Effector CD4-positive, alpha-beta T cell (primary cell): ENCODE data around the gene CCDC6.
"Not testable (repeated sequence)": the region's sequence is repeated elsewhere in the genome, so short reads cannot be mapped to it uniquely, and the experiment has no call there.

Experiments
- DNase-seq: peaks from one replicate; pipeline ENCODE4 v3.0.0-alpha.2; 2020

The CCDC6 gene

GRCh38 chr10:59880019-59880717, 26.2 kb downstream of the CCDC6 start:
- DNase-seq = no peak

- DNase-seq = no peak
Measured at GRCh38 chr10:59879363-59879913, 26.9 kb downstream of the CCDC6 start.

GRCh38 chr10:59878915-59879314, 27.4 kb downstream of the CCDC6 start:
- DNase-seq = no peak

GRCh38 chr10:59878289-59878688, 28.1 kb downstream of the CCDC6 start:
- no peak for DNase-seq

- DNase-seq = no peak
Measured at GRCh38 chr10:59877191-59877671, 29.1 kb downstream of the CCDC6 start.

GRCh38 chr10:59876695-59877094, 29.7 kb downstream of the CCDC6 start:
- DNase-seq = no peak

- not testable (repeated sequence) for DNase-seq
Measured at GRCh38 chr10:59876208-59876607, 30.1 kb downstream of the CCDC6 start.

GRCh38 chr10:59873896-59874295, 32.5 kb downstream of the CCDC6 start:
- DNase-seq = no peak

- no peak for DNase-seq
Measured at GRCh38 chr10:59872892-59873463, 33.4 kb downstream of the CCDC6 start.

- DNase-seq = no peak
Measured at GRCh38 chr10:59870152-59870551, 36.2 kb downstream of the CCDC6 start.

- DNase-seq = no peak
Measured at GRCh38 chr10:59869594-59869940, 36.8 kb downstream of the CCDC6 start.

GRCh38 chr10:59868696-59869593, 37.4 kb downstream of the CCDC6 start:
- no peak for DNase-seq

- DNase-seq = no peak
Measured at GRCh38 chr10:59867590-59867989, 38.8 kb downstream of the CCDC6 start.

GRCh38 chr10:59865101-59865500, 41.3 kb downstream of the CCDC6 start:
- DNase-seq = no peak

GRCh38 chr10:59864141-59864962, 42.0 kb downstream of the CCDC6 start:
- DNase-seq = no peak

- no peak for DNase-seq
Measured at GRCh38 chr10:59859570-59859969, 46.8 kb downstream of the CCDC6 start.

GRCh38 chr10:59857921-59858320, 48.4 kb downstream of the CCDC6 start:
- DNase-seq = no peak

- no peak for DNase-seq
Measured at GRCh38 chr10:59857049-59857448, 49.3 kb downstream of the CCDC6 start.

GRCh38 chr10:59856104-59856503, 50.3 kb downstream of the CCDC6 start:
- DNase-seq = no peak

GRCh38 chr10:59854571-59854970, 51.8 kb downstream of the CCDC6 start:
- DNase-seq = no peak

- DNase-seq = no peak
Measured at GRCh38 chr10:59852670-59853069, 53.7 kb downstream of the CCDC6 start.

GRCh38 chr10:59851864-59852263, 54.5 kb downstream of the CCDC6 start:
- no peak for DNase-seq
